ENCODE measurements around the gene SGCD.

SGCD gene

GRCh38 chr5:156621719-156622118 is 294.8 kb downstream of the SGCD start:
- no peak overlapping the region for H3K27ac ChIP-seq
- no peaks in the 10 kb centered on the region for H3K9me3 ChIP-seq
- TF ChIP-seq, protein P1, sequence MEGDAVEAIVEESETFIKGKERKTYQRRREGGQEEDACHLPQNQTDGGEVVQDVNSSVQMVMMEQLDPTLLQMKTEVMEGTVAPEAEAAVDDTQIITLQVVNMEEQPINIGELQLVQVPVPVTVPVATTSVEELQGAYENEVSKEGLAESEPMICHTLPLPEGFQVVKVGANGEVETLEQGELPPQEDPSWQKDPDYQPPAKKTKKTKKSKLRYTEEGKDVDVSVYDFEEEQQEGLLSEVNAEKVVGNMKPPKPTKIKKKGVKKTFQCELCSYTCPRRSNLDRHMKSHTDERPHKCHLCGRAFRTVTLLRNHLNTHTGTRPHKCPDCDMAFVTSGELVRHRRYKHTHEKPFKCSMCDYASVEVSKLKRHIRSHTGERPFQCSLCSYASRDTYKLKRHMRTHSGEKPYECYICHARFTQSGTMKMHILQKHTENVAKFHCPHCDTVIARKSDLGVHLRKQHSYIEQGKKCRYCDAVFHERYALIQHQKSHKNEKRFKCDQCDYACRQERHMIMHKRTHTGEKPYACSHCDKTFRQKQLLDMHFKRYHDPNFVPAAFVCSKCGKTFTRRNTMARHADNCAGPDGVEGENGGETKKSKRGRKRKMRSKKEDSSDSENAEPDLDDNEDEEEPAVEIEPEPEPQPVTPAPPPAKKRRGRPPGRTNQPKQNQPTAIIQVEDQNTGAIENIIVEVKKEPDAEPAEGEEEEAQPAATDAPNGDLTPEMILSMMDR (IDR thresholded peaks at IDR 0.05): no peak
- no peaks in the 10 kb centered on the region for H3K4me1 ChIP-seq (ENCODE audit: control insufficient read depth in 1 of 2, insufficient read depth in 1 of 2, low read depth in 1 of 2, low read length in 1 of 2)
- H3K27me3 ChIP-seq: no peaks in the 10 kb centered on the region
- H3K36me3 ChIP-seq: no peaks in the 10 kb centered on the region
- H3K4me3 ChIP-seq (ENCODE audit: low read depth in 1 of 2, low read length in 1 of 2): no peak overlapping the region

- H3K36me3 ChIP-seq: no peaks in the 10 kb centered on the region
- TF ChIP-seq, protein P1 (IDR thresholded peaks at IDR 0.05): no peak
- no peaks in the 10 kb centered on the region for H3K27me3 ChIP-seq
- no peak overlapping the region for H3K27ac ChIP-seq
- H3K4me1 ChIP-seq (ENCODE audit: control insufficient read depth in 1 of 2, insufficient read depth in 1 of 2, low read depth in 1 of 2, low read length in 1 of 2): no peaks in the 10 kb centered on the region
- H3K4me3 ChIP-seq (ENCODE audit: low read depth in 1 of 2, low read length in 1 of 2): no peak overlapping the region
- H3K9me3 ChIP-seq: no peaks in the 10 kb centered on the region
Measured at GRCh38 chr5:156623381-156624040, 296.5 kb downstream of the SGCD start.

DNA sequence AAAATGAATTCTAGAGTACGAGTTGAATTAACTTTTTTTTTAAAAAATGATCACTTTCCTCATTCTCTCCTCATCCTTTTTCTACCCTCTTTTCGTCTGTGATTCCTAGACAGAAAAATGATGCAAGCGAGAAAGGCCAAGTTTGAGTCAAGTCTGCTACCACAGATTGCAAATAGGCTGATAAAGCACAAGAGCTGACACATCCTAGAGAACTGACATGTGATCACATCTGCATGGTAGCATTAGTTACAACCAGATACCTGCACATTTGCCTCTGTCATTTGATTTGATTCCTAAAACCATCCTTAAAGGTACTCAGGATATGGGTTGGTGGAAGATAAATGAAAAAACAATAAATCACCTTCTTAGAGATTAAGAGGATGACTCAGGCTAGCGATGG is 297.7 kb downstream of the SGCD start:
- no peak overlapping the region for H3K4me3 ChIP-seq (ENCODE audit: low read depth in 1 of 2, low read length in 1 of 2)
- H3K9me3 ChIP-seq: no peaks in the 10 kb centered on the region
- H3K27ac ChIP-seq: no peak overlapping the region
- H3K27me3 ChIP-seq: no peaks in the 10 kb centered on the region
- no peaks in the 10 kb centered on the region for H3K4me1 ChIP-seq (ENCODE audit: control insufficient read depth in 1 of 2, insufficient read depth in 1 of 2, low read depth in 1 of 2, low read length in 1 of 2)
- no peaks in the 10 kb centered on the region for H3K36me3 ChIP-seq
- TF ChIP-seq, protein P1 (IDR thresholded peaks at IDR 0.05): no peak

DNA sequence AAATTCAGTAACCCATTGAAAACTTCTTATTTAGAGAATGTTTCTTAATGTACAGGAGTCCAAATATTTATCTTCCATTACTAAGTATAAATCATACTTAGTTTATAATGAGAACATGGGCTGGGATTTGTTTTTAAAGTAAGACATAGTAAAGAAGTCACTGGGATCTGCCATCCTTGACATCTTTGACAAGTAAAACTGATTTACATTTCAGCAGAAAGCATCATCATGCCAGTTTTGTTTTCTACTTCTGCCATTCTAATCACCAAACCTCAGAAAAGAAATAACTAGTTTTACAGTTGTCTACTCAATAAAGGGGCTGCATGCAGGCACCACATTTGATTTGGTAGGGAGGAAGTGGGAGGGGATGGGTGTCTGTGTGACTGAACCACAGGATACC is 301.5 kb downstream of the SGCD start:
- TF ChIP-seq, protein P1 (IDR thresholded peaks at IDR 0.05): no peak
- Histone ChIP-seq H3K27me3 (no peaks in the 10 kb centered on the region), H3K9me3 (no peaks in the 10 kb centered on the region), H3K4me3 (ENCODE audit: low read depth in 1 of 2, low read length in 1 of 2) (no peak overlapping the region), H3K27ac (no peak overlapping the region), H3K36me3 (no peaks in the 10 kb centered on the region), H3K4me1 (ENCODE audit: control insufficient read depth in 1 of 2, insufficient read depth in 1 of 2, low read depth in 1 of 2, low read length in 1 of 2) (no peaks in the 10 kb centered on the region)

DNA sequence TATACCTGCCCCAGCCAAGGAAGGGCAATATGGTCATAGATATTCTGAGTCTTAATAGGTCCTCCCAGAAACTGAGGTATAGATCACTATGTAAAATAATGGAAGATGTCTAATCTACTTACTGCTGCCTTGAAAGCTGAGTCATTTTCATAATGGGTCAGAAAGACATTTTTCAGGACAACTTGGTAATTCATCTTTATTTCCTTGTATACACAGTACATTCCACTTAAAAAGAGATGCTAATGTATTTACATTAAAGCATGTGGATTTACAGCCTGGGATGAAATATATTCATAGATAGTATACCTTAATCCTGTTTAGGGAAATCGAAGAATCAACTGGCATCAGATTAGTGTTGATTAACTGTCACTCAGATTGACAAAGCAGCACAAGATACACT is 304.0 kb downstream of the SGCD start:
- TF ChIP-seq, protein P1 (IDR thresholded peaks at IDR 0.05): no peak

More for the DNA sequence above, 304.0 kb downstream of the SGCD start:
- Histone ChIP-seq H3K9me3 (no peaks in the 10 kb centered on the region), H3K27me3 (no peaks in the 10 kb centered on the region), H3K4me1 (ENCODE audit: control insufficient read depth in 1 of 2, insufficient read depth in 1 of 2, low read depth in 1 of 2, low read length in 1 of 2) (no peaks in the 10 kb centered on the region), H3K27ac (no peak overlapping the region), H3K36me3 (no peaks in the 10 kb centered on the region), H3K4me3 (ENCODE audit: low read depth in 1 of 2, low read length in 1 of 2) (no peak overlapping the region)

All from neutrophil (primary cell).